M059J (cell line): ENCODE measurements around the gene PTGS1. TPM values are rescaled to one million over a fixed set of nuclear protein-coding genes. Genes with fewer than 3 reads are reported as not detected.
"Not testable (repeated sequence)": the region's sequence is repeated elsewhere in the genome, so short reads cannot be mapped to it uniquely, and the experiment has no call there.

Experiments used
- DNase-seq: peaks from one replicate; pipeline ENCODE4 v3.0.0-alpha.2; 2012; ENCODE audit warnings: low read depth
- total RNA-seq: library from RNA; depleted of rRNA; stranded (reverse); fragments of >200 nt; shearing (Covaris generic); gene quantifications from 2 replicates; pipeline ENCODE4 v1.2.3, GENCODE V29; 2014

The PTGS1 gene
- total RNA-seq, 1 experiment from 2014 or later: 6.7 TPM

DNA sequence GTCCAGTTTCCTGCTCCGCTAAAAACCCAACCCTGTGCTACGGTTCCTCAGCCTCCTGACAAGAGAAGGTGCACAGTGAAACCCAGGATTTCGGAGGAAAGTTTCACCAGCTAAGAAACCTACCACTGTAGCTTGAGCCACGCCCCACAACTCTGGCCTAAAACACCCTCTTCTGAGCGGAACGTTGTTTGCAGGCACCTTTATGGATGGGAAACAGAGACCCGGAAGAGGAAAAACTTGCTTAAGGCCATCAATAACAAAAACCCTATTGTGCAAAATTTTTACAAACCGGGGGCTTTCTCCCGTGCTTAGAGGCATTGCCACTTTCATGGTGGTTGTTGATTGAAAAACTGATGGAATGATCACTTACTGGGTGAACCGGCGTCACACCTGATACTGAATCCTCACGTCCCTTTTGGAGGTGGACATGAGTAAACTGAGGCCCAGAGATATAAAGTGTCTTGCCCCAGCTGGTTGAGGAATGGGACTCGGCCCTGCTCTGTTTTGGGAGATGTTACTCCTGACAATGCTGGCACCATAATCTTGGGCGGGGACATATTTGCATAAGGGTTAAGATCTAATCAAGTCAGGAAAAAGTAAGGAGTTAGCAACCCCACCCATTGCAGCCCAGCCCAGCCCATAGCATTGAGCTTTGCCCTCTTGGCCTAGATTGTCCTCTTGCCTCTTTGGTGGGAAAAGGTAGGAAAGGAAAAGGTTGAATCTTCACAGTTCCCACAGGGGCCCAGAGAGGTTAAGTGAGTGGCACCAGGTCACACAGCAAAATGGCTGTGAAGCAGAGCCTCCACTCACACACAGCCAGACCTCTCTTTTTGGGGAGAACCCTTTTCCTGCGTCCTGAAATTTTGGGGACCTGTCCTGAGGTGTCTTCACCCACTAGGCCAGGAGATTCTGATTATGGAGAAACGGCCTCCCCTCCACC is 23.2 kb upstream of the PTGS1 start:
- peak; percentile 64 for DNase-seq

DNA sequence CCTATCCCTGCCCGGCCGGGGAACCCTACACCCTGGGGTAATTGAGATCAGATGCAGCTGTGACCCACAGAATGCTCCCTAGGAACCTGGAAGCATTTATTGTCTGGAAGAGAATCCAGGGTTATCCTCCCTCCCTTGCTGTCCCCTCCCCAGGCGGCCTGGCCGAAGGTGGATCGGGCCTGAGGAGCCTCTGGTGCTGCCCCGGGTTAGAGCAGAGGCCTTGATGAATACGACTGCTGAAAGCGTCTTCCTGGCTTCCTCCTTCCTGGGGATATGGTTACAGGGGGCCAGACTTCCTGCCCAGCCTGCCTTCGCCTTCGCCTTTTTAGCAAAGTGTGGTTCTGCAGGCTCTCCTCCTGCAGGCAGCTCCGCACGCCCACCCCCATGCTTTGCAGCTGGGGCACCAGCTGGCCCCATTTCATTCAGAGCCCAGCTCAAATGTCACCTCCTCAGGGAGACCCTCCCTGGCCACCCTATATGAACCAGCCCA is 22.5 kb upstream of the PTGS1 start:
- DNase-seq: no peak

DNA sequence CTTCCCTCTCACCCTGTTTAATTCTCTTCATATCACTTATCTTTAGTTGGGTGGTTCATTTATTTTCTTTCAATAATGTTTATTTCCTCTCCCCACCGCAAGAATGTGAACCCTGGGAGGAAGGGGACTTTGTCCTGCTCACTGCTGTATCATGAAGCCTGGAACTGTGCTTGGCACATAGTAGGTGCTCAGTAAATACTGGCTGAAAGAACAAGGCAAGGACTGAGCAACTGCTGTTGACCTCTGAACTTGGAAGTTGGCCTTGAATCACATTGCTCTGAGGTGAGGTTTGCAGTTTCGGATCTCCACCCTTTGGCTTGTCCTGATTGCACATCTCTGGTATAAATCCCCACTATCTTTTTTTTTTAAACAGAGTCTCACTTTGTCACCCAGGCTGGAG is 22.0 kb upstream of the PTGS1 start:
- DNase-seq: no peak

GRCh38 chr9:122349201-122349600 is 21.6 kb upstream of the PTGS1 start:
- DNase-seq: no peak

GRCh38 chr9:122350577-122351355 is 20.1 kb upstream of the PTGS1 start:
- DNase-seq: peak; percentile 75

DNA sequence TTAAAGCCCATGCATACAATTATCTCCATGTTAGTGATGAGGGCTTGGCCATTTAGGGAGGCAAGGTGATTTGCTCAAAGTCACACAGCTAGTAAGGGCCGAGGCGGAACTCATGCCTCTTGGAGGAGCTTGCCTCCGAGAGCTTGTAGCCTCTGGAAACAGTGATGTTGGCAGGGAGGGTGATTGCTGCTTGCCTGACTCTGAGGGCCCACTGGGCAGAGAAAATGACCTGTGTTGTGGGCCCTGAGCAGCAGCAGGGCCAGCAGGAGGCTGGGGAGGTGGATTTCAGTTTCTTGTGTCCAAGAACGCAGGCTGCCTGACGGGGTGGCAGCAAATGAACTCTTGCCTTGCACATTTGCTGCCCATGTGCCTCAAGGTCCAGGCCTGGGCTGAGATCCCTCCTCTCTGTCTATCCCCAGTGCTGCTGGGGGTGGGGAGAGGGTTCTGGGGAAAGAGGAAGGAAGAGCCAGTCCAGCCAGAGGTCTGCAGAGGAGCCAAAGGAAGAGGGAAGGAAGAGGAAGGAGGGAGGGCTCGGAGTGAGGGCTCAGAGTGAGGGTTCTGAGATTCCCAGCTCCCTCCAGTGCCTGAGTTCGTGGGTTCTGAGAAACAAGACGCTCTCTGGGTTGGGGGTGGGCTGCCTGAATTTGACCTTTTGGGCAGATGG is 16.2 kb upstream of the PTGS1 start:
- DNase-seq: no peak

DNA sequence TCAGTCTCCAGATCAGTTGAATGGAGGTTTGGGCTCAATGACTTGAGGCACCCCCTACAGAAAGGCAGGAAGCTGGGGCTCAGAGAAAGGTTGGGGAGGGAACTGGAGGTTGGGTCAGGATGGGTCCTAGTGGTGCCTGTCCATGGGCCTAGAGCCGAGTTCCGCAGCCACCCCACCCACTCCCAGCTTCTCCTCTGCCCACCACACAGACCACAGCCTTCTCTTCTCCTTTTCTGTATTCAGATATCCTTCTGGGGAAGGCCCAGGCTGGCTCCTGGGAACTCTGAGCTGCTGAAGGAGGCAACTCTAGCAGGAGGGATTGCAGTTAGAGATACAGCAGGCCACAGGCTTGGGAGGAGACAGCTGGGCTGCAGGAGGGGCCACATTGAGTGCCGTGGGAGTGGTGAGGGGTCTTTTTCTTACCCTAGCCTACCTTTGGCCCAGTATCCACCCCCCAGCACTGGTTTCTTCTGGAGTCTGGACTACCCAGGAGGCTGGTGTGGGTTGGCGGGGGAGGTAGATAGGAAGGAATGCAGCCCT is 15.4 kb upstream of the PTGS1 start:
- DNase-seq: no peak

GRCh38 chr9:122356627-122357026 is 14.2 kb upstream of the PTGS1 start:
- no peak for DNase-seq

DNA sequence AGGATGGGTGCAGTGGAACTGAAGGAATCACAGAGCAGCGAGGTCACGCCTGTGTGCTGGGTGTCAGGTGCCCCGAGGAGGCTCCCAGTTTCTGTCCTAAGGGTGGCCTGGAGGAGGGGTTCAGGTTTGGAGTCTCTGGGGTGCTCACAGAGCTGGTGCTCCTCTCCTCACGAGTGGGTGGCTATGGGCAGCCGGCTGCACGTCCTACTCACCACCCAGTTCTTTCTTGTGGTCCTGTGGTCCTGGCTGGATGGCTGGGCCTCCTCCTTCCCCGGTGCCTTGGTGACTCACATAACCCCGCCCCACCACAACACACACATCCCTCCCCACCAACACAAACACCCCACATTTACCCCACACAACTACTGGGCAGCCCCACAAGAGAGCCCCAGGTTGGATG is 9.9 kb upstream of the PTGS1 start:
- DNase-seq: peak; percentile 59

DNA sequence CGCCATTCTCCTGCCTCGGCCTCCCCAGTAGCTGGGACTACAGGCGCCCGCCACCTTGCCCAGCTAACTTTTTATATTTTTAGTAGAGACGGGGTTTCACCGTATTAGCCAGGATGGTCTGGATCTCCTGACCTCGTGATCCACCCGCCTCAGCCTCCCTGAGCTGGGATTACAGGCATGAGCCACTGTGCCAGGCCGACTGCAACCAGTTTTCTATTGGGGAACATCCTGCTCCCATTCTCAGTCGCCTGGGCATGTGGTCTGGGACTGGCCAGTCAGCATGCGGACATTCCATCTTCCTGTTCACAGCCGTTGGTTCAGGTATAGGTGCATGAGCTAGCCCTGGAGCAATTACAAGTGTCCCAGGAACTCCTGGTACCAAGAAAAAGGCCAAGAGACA is 7.7 kb upstream of the PTGS1 start:
- DNase-seq: not testable (repeated sequence)

DNA sequence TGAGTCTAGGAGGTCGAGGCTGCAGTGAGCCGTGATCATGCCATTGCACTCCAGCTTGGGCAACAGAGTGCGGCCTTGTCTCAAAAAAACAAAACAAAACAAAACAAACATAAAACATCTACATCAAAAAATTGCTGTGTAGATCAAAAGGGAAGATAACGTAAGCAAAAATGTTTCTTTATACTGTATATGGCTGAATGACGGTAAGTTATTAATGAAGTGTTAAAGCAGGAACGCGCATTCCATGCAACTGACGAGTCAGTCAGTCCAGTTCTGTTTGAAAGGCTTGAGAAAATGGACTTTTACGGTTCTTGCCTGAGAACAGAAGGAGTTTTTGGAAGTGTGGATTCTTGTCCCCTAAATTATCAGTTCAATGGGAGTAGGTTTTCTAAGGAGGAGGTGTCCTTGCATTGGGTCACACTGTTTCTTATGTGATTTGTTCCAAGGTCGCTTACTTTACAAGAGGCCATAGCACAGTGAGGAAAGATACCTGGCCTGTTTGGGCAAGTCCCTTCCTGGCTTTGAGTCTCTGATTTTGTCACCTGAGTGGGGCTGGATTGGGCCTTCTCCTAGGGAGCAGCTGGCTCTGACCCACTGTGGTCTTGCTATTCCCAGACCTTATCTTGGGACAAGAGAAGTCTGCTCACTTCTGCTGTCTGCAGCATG is 6.6 kb upstream of the PTGS1 start:
- DNase-seq: no peak

DNA sequence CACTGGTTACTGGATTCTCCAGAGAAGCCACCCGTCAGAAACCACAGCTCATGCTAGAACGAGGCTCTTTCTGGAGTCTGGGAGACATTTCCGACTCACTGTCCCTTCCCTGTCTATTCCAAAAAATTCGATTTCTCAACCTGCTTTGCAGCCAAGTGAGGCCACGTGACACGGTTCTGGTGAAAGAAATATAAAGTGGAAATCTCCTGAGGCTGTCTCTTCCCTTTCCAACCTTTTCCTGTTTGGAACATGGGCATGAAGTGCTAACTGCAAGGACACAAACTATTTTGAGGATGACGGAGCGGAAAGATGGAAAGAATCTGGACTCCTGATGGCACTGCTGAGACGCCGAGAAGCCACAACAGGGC is 6.1 kb upstream of the PTGS1 start:
- no peak for DNase-seq

GRCh38 chr9:122366074-122366660 is 4.7 kb upstream of the PTGS1 start:
- peak; percentile 35 for DNase-seq

DNA sequence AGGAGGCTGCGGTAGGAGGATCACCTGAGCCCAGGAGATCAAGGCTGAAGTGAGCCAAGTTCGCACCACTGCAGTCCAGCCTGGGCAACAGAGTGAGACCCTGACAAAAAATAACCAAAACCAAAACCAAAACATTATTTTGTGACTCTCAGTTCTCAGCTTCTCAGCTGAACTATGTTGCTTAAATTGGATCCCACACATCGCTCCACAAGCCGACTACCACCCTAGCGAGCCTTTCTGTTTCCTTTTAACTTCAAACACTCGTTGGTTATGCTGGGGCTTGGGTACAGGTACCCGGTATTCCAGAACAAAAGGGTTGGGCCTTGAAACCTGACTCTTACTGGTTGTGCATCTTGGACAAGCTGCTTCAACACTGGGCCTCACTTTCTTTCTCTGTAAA is 3.8 kb upstream of the PTGS1 start:
- DNase-seq: no peak

DNA sequence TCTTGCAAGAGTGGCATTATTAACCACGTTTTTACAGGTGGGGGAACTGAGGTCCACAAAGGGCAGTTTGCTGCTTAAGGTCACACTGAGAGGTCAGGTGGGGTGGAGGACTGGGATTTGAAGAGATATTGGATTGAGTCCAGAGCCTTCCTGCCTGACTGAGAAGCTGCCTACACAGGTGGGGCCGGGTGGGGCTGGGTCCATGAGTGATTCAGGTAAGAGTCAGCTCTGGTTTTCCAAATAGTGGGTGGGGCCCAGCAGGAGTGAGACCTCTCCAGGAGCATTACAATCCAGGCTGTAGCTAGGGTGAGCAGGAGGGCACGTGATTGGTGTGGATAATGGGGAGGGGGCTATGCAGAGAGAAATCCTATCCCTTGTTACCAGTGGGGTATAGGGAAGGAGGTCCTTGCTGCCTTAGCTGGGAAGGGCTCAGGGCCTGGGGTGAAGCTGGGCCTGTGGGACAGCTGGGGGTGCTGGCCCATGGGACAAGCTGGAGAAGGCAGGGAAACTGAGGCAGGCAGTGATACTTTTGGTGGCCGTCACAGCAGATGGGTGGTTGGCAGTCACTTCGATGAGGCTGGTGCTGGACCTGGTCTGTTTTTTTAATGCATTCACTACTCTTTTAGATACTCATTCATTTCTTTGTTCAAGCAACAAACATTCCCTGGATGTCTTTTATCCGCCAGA is 2.9 kb upstream of the PTGS1 start:
- no peak for DNase-seq

GRCh38 chr9:122368642-122369041 is 2.2 kb upstream of the PTGS1 start:
- no peak for DNase-seq

- no peak for DNase-seq
Measured at GRCh38 chr9:122370303-122370702, 521 bp upstream of the PTGS1 start.

- no peak for DNase-seq
Measured at GRCh38 chr9:122371846-122372245, 1.0 kb downstream of the PTGS1 start.

DNA sequence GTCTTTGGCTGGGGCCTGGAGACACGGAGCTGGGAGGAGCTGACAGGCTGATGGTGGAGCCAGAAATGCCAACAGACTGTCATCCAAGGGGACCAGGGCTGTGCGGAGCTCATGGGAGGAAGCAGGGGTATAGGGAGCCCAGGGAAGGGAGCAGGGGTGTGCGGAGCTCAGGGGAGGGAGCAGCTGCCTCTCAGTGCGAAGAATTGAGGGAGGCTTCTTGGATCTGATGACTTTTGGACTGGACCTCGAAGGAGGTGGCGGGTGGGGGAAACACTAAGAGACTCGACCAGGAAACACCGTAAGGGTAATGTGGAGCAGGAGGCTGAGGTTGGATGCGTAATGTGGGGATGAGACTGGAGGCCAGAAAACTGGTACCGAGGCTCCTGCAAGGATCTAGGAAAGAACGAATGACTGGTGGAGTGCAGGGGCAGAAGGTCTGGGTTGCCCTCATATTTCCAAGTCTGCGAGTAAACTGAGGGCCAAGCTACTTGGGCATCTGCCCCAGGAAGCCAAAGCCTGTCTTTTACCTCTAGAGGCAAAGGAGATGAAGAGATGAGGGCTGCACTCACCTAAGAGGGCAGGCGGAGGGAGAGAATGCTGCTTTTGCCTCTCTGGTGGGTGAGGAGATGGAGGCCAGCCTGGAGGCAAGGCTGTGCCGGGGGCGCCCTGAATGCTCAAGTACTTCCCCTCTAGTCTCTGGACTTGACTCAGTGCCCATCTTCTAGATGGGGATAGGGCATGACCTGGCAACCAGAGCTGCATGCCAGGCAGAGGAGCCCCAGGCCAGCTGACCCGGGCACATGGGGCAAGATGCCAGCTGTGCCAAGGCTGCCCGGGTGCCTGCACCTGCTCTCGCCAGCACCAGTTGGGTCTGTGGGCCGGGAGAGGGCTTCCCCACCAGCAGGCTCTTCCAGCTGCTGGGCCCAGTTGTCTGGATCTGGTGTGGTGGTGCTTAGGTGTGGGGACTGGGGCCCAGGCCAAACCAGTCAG is 2.3 kb downstream of the PTGS1 start:
- no peak for DNase-seq
